Esophagus squamous epithelium (tissue), 5 donors: ENCODE measurements around the gene FUCA2. TPM values are rescaled to one million over a fixed set of nuclear protein-coding genes. Genes with fewer than 3 reads are reported as not detected.

ENCODE experiments used
- DNase-seq: peaks from one replicate; lab custom pipeline; 2025; lab: John Stamatoyannopoulos, UW
- H3K27ac ChIP-seq, 4 donors: fragments of 200-600 bp; sonication (generic); one replicate each; pipeline ENCODE4 v1.5.1; 2016 to 2019; ENCODE audit warnings: mild to moderate bottlenecking in 1 of 4
- H3K27me3 ChIP-seq, 4 donors: fragments of 200-600 bp; sonication (generic); 1 replicate in 3 of 4; 2 replicates in 1 of 4; pipeline versions ENCODE4 v1.5.1 to v1.6.0; 2017 to 2021; ENCODE audit warnings: antibody characterized with exemption in 1 of 4
- H3K36me3 ChIP-seq, 3 donors: fragments of 200-600 bp; sonication (generic); one replicate each; pipeline ENCODE4 v1.5.1; 2016 to 2019
- H3K4me1 ChIP-seq, 3 donors: fragments of 200-600 bp; sonication (generic); one replicate each; pipeline ENCODE4 v1.5.1; 2017 to 2019
- H3K4me3 ChIP-seq, 4 donors: fragments of 200-600 bp; sonication (generic); 1 replicate in 3 of 4; 2 replicates in 1 of 4; pipeline ENCODE4 v1.5.1; 2016 to 2019; ENCODE audit warnings: mild to moderate bottlenecking in 2 of 4, moderate library complexity in 1 of 4
- H3K9me3 ChIP-seq, 3 donors: fragments of 200-600 bp; sonication (generic); one replicate each; pipeline ENCODE4 v1.5.1; 2016 to 2019
- CTCF ChIP-seq, 6 experiments: fragments of 450-650 bp in 4 of 6; fragments of 200-600 bp in 2 of 6; sonication (generic) in 2 of 6; IDR thresholded peaks; one replicate each; pipeline ENCODE4 v1.5.1; 2016 to 2019; ENCODE audit warnings: antibody characterized with exemption in 6 of 6, mild to moderate bottlenecking in 4 of 6, moderate library complexity in 4 of 6
- POLR2A ChIP-seq, 4 donors: fragments of 450-650 bp; IDR thresholded peaks; one replicate each; pipeline ENCODE4 v1.6.1; 2017; ENCODE audit warnings: antibody characterized with exemption in 4 of 4, mild to moderate bottlenecking in 4 of 4, moderate library complexity in 3 of 4
- WGBS, 2 donors: methylation state at CpG; one replicate each; pipeline ENCODE4 v1.1.5; 2018; 5-methylcytosine and 5-hydroxymethylcytosine counted together
- intact Hi-C: fragments of 100-400 bp; cut with DNase I; formaldehyde crosslinking; loops from one replicate; pipeline ENCODE4 v1.15.0; 2022
- total RNA-seq, 4 donors: library from RNA; depleted of rRNA; stranded (reverse); fragments of >200 nt; gene quantifications; one replicate each; pipeline ENCODE4 v1.1.0, GENCODE V29; 2016
- donor health status: DM: yes; HTN: yes; CAD: no.

The FUCA2 gene
- total RNA-seq, 4 donors from 2014 or later: 10.5 to 21.6 (median 18.4) TPM

DNA sequence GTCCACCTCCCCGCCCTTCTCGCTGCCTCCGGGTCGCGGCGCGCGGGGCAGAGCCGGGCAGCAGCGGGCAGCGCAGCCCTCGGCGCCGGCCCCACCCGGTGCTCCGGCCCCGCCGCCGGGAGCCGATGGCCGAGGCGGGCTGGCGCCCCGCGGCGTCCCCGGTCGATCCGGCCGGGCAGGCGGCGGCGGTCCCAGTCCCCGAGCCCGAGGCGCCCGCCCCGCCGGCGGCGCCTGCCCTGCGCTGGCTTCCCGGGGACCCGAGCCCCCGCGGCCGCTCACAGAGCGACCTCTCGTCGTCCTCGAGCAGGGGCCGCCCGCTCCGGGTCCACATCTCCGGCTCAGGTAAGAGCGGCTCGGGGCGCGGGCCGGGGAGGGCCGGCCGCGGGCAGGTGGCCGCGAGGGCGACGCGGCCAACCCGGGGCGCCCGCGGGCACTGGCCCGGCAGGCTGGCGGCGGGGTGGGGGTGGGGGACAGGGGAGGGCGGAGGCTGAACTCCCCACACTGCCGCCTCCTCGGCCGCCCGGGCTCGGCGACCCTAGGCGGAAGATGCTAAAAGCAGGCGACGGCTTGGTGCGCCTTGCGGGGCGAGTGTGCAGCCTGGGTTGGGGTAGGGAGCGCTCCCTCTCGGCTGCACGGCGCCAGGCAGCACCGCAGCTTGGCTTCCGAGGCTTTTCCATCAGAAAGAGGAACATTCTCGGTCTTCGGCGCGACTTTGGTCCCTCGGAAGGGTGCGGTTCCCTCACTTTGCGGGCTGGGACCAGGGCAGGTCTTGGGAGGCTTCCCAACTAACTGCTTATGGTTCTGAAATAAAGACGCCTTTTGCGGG, 25.6 kb upstream of the FUCA2 start:
- Histone ChIP-seq H3K9me3 (no peaks in the 10 kb centered on the region), H3K4me3 (peak overlapping the region; percentile 54 to 82 (median 62)), H3K27me3 (no peaks in the 10 kb centered on the region), H3K27ac (peak overlapping the region; percentile 80 to 89 (median 86)), H3K4me1 (peaks cover 9 to 30% (median 11%) of the 10 kb centered on the region in 3 donors), H3K36me3 (no peaks in the 10 kb centered on the region)
- TF ChIP-seq CTCF (IDR thresholded peaks at IDR 0.05) (peak in 3 of 6 experiments; percentile 29 to 46 (median 31)), POLR2A (IDR thresholded peaks at IDR 0.05) (no peak)
- no peak for DNase-seq
- 0% methylated on average over 2 of the region's 103 CpGs for WGBS, 2 donors
- intact Hi-C loops: no loop called here

DNA sequence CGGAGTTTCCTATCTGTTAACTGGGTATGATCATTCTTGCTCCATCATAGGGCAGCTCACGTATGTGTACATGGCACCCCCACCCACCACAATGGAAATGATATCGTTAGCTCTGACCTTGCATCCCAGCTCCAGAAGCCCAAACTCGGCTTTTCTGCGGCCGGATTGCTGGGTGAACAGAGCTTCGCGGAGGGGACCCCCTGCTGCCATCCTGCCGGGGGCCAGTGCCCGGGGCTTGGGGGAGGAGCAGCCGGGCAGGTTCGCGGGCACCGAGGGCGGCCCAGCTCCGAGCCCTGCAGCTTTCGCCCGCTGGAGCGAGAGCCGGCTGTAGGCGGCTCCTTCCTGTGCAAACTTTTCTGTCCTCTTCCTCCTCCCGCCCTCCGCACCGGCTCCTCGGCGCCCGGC, 24.9 kb upstream of the FUCA2 start:
- TF ChIP-seq CTCF (IDR thresholded peaks at IDR 0.05): peak in 1 of 6 experiments; percentile 9
- no peak for TF ChIP-seq POLR2A (IDR thresholded peaks at IDR 0.05)
- WGBS, 2 donors: 10 to 45% methylated on average over 2 to 3 of the region's 27 CpGs

DNA sequence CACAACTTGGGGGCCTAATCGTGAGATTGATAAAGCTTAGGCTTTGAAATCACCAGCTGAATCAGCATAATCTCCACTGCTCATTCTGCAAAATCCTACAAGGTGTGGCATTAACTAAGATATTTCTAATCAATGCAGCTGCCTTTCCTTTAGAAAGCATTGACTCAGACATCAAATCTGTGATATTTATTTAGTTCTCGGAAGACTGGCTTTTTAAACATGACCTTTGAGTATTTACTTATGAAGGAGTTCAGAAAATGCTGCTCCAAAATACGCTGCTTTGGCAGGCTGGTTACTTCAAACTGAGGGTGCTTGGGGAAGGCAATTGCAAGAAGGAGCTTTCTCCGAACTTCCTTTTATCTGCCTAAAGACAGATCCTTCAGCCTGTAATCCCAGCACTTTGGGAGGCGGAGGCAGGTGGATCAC, 23.7 kb upstream of the FUCA2 start:
- intact Hi-C loops: no loop called here
- no peaks in the 10 kb centered on the region for H3K27me3 ChIP-seq
- peaks cover 9 to 30% (median 11%) of the 10 kb centered on the region in 3 donors for H3K4me1 ChIP-seq
- WGBS, 2 donors: 61 to 62% methylated on average over 5 of the region's 5 CpGs
- TF ChIP-seq POLR2A (IDR thresholded peaks at IDR 0.05): no peak
- TF ChIP-seq CTCF (IDR thresholded peaks at IDR 0.05): no peak
- no peaks in the 10 kb centered on the region for H3K36me3 ChIP-seq
- no peak overlapping the region for H3K4me3 ChIP-seq
- no peak overlapping the region for H3K27ac ChIP-seq
- H3K9me3 ChIP-seq: no peaks in the 10 kb centered on the region
- DNase-seq: no peak

More for the DNA sequence above, 24.9 kb upstream of the FUCA2 start:
- DNase-seq: no peak
- peak overlapping the region; percentile 54 to 82 (median 62) for H3K4me3 ChIP-seq
- intact Hi-C loops: no loop called here
- peak overlapping the region; percentile 80 to 89 (median 86) for H3K27ac ChIP-seq
- no peaks in the 10 kb centered on the region for H3K36me3 ChIP-seq
- no peaks in the 10 kb centered on the region for H3K9me3 ChIP-seq
- peaks cover 9 to 30% (median 11%) of the 10 kb centered on the region in 3 donors for H3K4me1 ChIP-seq
- H3K27me3 ChIP-seq: no peaks in the 10 kb centered on the region

- no peaks in the 10 kb centered on the region for H3K9me3 ChIP-seq
- 50 to 75% methylated on average over 5 of the region's 5 CpGs for WGBS, 2 donors
- H3K27ac ChIP-seq: no peak overlapping the region
- no peaks in the 10 kb centered on the region for H3K27me3 ChIP-seq
- no peak for DNase-seq
- no peaks in the 10 kb centered on the region for H3K36me3 ChIP-seq
- no peak overlapping the region for H3K4me3 ChIP-seq
- TF ChIP-seq CTCF (IDR thresholded peaks at IDR 0.05) (no peak), POLR2A (IDR thresholded peaks at IDR 0.05) (no peak)
- H3K4me1 ChIP-seq: peaks cover 0 to 19% (median 5%) of the 10 kb centered on the region in 3 donors
- intact Hi-C loops: no loop called here
Observed at GRCh38 chr6:143531720-143532499, 20.4 kb upstream of the FUCA2 start.
